Measurements from ENCODE around the gene FAM98A.
A peak's percentile ranks its signal among the peaks of the same experiment; 100 is the strongest.

The FAM98A gene
- 28.9 to 72.3 reads per million in 2 experiments for total RNA-seq

DNA sequence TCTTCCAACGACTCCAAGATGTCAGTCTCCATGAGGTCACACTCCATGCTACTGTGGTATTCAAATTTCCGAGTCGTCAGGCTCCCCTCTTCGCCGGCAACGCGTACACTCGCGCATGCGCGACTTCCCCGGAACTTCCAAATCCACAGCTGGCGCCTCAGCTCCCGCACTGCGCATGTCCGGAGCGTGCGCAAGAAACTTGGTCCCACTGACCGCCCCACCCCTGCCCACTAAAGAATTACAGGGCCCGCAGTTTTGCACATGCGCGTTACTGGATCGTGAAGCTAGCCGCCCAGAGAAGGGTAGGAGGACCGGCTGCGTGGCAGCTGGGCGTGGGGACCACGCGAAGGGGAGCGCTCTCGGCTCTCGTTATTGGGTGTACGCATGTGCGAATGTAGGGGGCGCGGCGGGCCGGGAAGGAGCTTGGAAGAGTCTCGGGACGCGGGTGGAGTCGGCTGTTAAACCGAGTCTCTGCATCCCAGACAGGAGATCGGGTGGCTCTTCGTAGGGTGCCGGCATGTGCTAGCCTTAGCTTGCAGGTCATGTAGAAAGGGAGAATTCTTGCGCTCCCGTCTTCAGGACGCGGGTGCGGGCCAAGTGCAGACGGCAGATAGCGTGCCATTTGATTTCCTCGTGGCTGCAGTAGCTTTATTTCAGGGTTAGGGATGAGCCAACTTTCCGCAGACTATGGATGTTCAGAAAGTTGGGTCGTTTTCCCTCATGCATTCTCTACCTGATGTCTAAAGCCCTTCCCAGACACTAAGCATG lies at the start of gene FAM98A:
TSS of gene FAM98A (minus strand) at position 125 of the 768 bp plus-strand sequence. CDS start at position 47, 78 bp downstream.
- DNase-seq (ENCODE audit: low read depth) = peak; percentile 97

DNA sequence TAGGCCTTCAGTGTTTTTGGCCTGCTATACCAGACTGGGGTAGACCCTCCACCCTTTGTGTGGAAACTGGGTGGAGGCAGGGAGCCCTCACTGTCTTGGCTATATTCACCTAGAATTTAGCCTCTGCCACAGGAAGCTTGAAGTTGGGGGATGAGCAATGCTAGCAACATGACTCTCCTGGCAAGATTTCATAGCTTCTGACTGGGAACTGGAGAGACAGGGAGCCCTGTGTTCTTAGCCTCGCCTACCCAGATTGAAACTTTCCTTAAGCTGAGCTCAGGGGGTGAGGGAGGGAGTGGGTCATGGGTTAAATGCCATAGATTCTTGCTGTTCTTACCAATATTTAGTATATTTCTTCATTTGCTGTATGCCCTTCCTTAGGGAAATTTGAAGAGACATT lies 46.8 kb upstream of the FAM98A start:
- DNase-seq (ENCODE audit: low read depth) = no peak

DNA sequence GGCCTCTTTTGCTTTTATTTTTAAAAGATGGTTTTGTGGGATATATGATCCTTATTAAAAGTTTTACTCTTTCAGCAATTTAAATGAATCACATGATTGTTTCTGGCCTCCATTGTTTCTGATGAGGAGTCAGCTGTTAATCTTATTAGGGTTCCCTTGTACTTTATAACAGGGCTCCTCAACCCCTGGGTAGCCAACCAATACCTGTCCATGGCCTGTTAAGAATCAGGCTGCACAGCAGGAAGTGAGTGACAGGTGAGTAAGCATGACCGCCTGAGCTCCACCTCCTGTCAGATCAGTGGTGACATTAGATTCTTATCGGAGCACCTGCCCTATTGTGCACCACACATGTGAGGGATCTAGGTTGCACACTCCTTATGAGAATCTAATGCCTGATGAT lies 45.1 kb upstream of the FAM98A start:
- DNase-seq (ENCODE audit: low read depth) = no peak

DNA sequence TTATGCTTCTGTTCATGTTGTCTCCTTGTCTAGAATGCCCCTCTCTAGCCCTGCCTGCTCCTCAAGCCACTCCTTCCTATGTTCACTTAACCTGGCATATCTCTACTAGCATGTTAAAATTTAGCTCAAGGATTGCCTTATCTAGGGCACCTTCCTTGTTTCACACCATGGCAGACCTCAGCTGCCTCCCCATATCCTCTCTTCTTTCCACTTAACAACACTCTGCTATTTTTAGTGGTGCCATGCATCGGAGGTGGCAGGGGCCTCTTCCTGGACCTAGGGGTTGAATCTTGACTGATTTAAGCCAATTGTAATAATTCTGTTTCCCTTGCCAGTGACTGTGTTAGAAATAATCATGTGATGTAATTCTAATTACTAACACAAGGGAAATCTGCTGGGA lies 36.9 kb upstream of the FAM98A start:
- no peak for DNase-seq (ENCODE audit: low read depth)

DNA sequence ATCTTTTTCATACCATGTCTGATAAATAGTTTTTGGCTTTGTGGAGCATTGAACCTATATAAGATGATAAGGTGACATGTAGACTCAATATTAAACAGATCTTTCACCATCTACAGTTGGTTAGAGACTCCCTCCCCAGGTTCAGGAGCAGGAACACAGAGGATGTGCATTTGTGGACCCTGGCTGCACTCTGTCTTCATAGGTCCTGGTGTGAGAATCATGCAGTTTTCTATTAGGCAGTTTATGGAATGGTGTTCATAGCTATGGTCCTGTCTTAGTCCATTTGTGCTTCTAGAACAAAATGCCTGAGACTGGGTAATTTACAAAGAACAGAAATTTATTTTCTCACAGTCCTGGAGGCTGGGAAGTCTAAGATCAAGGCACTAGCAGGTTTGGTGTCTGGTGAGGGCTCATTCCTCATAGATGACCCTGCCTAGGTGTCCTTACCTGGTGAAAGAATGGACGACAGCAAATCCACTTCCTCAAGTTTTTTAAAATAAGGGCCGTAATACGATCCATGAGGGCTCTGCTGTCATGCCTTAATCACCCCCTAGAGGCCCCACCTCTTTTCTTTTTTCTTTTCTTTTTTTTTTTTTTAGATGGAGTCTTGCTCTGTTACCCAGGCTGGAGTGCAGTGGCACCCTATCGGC lies 35.3 kb upstream of the FAM98A start:
- DNase-seq (ENCODE audit: low read depth) = no peak

DNA sequence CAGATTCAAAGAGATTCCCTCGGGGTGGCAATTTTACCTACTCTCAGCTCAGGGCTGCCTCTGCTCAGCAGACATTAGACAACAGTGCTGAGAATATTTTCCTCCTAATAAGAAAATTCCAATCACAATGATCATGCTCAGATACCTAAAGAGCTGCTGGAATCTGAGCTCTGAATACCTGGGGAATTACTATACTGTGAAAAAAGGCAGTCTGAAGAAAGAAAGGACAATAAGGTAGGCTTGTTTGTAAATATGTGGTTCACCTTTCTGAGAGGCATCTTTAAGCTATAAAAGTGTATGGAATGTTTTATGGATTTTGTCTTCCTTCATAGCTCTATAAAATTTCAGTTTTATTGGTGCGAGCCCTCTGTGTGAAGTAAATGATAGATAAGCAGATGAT lies 34.2 kb upstream of the FAM98A start:
- DNase-seq (ENCODE audit: low read depth) = no peak

DNA sequence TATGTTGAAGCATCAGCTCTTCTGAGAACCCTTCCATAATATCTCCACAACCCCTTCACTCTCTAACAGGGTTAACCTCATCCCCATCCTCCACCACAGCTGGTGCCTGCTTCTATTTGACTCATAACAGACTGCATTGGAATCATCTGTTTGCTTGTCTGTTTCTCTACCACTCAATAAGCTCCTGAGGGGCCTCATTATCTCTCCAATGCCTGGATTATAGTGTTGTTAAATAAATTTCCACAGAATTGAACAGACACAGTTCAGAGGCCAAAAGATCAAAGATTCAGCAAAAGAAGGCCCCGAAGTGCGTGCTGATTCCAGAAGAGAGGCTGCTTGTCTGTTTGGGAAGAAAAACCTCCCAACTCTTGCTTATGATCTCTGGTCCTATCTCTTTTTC lies 33.7 kb upstream of the FAM98A start:
- no peak for DNase-seq (ENCODE audit: low read depth)

DNA sequence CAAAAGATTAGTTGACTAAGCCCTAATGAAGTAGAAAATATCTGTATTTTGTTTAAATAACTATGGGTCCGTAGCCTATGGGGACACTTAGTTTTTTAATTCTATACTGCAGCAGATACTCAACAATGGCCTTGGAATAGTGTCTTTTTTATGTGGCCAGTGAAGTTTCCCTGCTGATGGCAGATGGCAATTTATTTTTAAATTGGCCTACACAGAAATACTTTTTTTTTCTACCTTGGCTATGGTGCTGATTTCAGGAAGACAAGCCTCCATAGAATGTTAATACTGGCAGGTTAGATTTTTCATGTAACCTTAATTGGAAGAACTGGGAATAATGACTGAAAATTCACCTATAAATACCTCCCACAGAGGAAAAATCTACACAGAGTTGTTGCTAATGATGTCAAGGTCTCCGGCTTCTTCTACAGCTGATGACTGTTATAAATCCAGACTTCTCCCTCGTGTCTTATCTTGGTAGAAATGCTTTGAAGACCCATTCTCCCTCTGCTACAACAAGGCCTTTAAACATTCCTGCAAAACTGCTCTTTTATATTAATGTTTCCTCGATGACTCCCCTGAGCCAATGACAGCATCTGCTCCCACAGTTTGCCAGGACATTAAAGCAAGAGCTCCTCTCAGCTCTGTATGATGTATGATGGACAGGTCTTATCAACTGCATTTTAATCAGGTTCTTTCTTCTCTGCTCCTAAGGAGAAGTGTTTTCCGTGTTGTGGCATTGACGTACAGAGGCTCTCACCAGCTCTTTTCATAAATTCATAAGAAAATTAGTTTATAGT lies 29.1 kb upstream of the FAM98A start:
- no peak for DNase-seq (ENCODE audit: low read depth)

DNA sequence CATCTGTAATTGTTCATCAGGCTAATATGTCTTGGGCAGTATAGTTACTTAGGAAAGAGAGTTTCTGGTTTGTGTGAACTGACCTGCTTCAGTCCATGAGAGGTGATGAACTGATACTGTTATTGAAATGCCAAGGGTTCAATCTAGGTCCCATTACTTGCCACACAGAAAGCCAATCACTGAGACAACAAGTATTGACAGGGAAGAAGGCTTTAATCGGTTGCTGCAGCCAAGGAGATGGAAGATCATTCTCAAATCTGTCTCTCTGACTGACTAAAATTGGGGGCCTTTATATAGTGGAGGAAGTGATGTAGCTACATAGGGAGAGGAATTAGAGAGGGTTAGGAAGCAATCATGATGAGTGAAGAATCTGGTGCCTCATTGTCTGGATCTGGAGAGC lies 19.9 kb upstream of the FAM98A start:
- DNase-seq (ENCODE audit: low read depth) = no peak

DNA sequence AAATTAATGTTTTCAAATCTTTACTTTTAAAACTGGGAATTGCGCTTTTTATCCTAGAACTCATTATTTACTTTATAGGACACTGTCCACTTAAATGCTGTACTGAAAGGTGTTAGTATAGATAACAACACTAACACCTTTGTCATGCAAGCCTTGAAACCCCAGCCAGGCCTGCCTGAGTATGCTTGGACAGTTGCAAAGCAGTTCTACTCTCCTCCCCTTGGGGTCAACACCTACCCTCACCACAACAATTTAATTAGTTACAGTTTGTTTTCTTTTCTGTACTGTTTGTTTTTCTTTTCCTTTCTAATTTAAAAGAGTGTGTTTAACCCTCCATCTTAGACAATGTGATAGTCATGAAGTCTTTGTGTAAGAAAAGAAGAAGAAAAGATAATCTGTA lies 18.9 kb upstream of the FAM98A start:
- no peak for DNase-seq (ENCODE audit: low read depth)

DNA sequence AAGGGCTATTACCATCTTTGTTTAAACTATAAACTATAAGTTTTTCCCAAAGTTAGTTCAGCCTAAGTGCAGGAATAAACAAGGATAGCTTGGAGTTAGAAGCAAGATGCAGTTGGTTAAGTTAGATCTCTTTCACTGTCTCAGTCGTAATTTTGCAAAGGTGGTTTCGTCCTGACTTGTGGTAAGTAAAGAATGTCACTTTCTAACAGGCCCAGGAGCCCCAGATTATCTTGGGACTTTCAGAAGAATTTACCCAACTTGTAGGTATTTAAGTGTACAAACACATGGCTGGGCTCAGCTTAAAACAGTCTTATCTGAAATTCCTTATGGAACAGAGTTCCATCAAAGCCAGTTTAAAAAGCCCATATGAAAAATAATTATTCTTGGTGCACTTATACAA lies 18.3 kb upstream of the FAM98A start:
- DNase-seq (ENCODE audit: low read depth) = no peak

DNA sequence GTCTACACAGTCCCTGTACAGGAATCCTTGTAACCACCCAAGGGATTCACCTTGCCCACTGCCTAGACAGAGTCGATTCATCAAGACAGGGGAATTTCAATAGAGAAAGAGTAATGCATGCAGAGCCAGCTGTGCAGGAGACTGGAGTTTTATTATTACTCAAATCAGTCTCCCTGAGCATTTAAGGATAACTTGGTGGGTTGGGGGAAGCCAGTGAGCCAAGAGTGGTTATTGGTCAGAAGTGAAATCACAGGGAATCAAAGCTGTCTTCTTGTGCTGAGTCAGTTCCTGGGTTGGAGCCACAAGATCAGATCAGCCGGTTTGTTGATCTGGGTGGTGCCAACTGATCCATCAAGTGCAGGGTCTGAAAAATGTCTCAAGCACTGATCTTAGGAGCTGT lies 17.8 kb upstream of the FAM98A start:
- DNase-seq (ENCODE audit: low read depth) = no peak

DNA sequence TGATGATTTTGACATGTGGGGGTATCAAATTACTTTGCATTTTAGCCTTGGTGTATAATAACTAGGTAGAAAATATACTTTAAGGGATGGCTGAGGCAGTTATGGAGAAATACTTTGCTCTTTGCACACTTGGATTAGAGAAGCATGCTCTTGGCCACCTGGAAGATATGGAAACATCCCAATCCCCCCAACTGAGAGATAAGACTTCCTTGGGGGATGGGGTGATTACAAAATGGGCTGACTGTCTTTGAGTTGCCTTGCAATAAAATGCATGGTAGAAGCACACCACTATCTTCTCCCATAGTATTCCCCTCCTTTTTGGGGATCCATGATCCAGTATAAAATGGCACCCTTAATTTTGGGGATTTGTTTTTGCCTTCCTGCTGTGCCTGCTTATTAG lies 15.1 kb upstream of the FAM98A start:
- DNase-seq (ENCODE audit: low read depth) = no peak

DNA sequence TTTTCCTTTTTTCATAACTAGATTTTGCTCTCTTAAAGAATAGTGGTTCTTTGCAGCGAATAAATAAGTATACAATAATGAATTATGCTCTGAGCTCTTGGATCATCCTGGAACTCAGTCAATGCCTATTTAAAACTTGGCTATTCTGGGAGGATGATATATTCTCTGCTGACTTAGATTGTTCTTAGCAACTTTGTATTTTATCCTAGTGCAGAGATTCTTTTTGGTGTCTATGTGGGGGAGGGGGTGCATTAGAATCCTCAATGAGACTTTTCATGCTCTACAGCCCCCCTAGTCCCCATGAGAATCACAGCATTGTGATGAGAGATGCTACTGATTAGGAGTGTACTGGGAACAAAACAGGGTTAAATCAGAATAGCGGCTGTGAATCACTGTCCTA lies 8.8 kb upstream of the FAM98A start:
- DNase-seq (ENCODE audit: low read depth) = no peak

DNA sequence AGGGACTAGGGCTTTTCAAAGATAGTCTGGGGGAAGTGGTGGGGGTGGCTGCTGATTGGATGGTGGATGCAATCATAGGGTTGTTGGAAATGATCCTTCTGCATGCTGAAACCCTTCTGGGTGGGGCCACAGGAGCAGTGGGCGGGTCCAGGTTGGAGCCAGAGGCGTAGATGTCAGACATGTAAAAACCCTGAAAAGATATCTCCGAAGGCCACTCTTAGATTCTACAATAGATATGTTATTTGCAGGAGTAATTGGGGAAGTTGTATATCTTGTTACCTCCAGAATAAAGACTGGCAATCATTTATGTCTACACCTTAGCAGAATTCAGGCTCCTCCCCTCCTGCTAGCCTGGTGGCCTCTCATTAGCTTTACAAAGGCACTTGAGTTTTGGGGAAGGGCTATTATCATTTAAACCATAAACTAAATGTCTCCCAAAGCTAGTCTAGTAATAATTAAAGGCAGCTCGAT lies 8.2 kb upstream of the FAM98A start:
- DNase-seq (ENCODE audit: low read depth) = no peak

DNA sequence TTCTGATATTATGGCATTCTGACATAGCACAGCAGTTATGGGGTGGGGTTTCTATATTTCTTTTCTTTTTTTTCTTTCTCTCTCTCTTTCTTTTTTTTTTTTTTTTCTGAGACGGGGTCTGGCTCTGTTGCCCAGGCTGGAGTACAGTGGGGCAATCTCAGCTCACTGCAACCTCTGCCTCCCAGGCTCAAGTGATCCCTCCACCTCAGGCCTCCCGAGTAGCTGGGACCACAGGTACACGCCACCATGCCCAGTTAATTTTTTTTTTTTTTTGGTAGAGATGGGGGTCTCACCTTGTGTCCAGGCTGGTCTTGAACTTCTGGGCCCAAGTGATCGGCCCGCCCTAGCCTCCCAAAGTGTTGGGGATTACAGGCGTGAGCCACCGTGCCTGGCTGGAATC lies 7.5 kb upstream of the FAM98A start:
- DNase-seq (ENCODE audit: low read depth) = no peak

DNA sequence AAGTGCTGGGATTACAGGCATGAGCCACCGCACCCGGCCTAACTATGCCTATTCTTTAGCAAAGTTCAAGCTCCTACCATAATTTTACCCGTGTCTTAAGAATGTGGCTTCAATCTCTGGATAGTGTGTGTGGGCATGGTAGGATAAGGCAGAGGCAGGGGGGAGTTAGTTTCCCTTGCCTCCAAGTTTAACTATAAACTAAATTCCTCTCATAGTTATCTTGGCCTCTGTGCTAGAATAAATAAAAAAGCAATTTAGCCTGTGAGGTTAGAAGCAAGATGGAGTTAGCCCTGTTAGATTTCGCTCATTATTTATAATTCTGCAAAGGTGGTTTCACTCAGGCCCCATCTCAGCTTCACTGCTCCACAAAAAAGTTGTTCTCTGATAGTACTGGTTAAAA lies 7.0 kb upstream of the FAM98A start:
- no peak for DNase-seq (ENCODE audit: low read depth)

DNA sequence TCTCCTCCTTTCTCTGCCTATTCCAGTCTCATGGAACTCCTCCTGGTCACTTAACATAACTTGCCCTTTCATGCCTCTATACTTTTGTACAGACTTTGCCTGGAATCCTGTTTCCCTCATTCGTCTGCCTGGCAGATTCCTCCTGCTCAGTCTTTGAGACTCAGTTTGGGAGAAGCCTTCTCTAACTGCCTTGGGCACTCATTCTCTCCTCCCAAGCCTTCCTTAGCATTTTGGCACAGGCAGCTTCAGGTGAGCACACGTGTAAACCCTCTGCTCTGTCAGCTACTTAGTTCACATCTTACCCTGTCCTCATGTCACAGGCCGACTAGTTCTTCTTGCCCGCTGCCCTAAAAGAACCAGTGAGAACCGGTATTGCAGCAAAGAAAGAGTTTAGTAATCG lies 6.0 kb upstream of the FAM98A start:
- no peak for DNase-seq (ENCODE audit: low read depth)

DNA sequence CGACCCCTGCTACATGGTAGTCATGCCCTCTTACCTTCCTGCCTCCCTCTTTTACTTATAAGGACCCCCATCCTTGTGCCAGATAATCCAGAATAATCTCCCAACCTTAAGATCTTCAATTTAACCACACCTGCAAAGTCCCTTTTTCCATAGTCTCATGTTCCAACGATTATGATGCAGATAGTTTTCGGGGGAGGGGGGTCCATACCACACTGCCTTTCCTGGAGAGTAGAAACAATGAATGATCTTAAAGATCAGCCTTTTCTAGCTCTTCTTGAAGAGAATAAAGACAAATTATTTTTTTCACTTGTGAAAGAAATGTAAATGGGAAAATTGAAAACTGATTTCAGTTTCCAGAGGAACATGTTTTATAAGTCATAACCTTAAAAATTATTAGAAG lies 4.3 kb upstream of the FAM98A start:
- DNase-seq (ENCODE audit: low read depth) = no peak

DNA sequence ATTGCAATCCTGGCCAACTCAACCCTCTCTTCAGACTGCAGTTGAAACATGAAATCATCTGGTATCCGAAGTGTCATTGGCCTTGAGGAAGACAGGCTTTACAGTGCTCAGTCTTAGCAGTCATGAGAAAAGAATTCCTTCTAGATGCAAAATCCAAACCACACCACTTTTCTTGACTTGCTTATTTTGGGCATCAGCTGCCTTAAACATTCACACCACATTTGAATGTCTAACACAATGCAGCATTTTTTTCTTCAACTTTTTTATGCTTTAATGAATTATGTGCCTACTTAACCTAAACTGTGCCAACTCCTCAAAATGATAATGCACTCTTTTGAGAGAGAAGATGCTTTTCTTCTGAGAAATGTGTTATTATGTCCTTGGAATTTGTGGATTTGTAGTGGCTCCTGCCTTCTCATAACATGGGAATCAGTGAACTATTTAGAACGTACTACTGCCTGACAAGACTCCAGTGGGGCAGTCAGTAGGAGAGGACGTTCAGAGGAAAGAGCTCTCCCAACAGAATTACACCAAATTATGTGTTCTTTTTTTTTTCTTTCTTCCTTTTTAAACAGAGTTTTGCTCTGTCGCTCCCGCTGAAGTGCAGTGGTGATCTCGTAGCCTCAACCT lies 3.2 kb upstream of the FAM98A start:
- no peak for DNase-seq (ENCODE audit: low read depth)

DNA sequence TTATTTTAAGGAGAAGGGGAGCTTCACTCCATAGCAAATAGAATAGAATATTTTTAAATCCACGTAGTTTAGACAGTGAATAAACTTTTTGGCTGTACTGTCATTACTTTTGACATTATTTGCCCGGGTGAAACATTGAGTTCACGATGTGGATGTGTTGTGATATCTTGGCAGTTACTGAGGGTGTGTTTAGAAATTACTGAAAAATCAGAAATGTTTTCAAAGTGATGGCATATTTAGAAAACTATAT lies 769 bp upstream of the FAM98A start:
- DNase-seq (ENCODE audit: low read depth) = no peak

DNA sequence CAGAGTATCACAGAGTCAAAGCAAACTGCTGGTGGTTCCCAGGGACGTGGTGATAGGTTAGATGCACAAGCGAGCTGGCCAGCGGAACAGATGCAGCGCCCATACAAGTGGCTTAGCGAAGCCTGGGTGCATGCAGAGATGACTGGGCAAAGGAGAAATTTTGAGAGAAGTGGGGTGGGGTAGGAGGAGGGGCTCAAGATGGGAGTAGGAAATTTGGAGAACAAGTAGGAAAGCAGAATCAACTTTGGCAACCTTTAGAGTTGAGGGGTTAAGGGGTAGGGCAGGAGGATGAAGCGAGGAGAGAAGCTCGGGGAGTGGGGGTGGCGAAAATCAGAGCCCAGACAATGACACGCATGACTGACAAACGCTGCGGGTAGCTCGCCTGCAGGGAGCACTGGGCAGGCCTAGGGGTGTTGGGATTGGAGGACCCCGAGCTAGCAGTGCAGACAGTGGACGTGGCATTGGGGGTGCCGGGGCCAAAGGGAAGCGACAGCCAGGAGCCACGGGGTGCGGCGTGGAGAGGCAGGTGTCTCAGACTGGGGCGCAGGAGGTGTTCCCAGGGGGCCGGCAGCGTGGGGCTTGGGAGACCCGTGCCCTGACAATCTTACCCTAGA lies 431 bp downstream of the FAM98A start:
- peak; percentile 12 for DNase-seq (ENCODE audit: low read depth)

Data from T follicular helper cell (primary cell).